ENCODE measurements around the gene TRAPPC13.

Gene TRAPPC13

GRCh38 chr5:65693121-65693520 is 68.3 kb downstream of the TRAPPC13 start:
- DNase-seq = no peak

GRCh38 chr5:65695162-65695755 is 70.4 kb downstream of the TRAPPC13 start:
- no peak for DNase-seq

- DNase-seq = no peak
Observed at GRCh38 chr5:65695896-65696295, 71.1 kb downstream of the TRAPPC13 start.

- DNase-seq = no peak
Observed at GRCh38 chr5:65696892-65697291, 72.1 kb downstream of the TRAPPC13 start.

GRCh38 chr5:65699338-65699737 is 74.5 kb downstream of the TRAPPC13 start:
- DNase-seq = no peak

- no peak for DNase-seq
Observed at GRCh38 chr5:65702036-65702435, 77.2 kb downstream of the TRAPPC13 start.

- DNase-seq = no peak
Observed at GRCh38 chr5:65704621-65705239, 79.9 kb downstream of the TRAPPC13 start.

- DNase-seq = no peak
Observed at GRCh38 chr5:65707663-65708062, 82.8 kb downstream of the TRAPPC13 start.

- no peak for DNase-seq
Observed at GRCh38 chr5:65708145-65708544, 83.3 kb downstream of the TRAPPC13 start.

All from CD4-positive, alpha-beta T cell treated with Interleukin-6 for 4 hours (primary cell).